ENCODE measurements around the gene IPP. TPM values are rescaled to one million over a fixed set of nuclear protein-coding genes. Genes with fewer than 3 reads are reported as not detected.
"Not testable (repeated sequence)": the region's sequence is repeated elsewhere in the genome, so short reads cannot be mapped to it uniquely, and the experiment has no call there.

IPP gene
- total and polyA plus RNA-seq, 4 donors, result 3.9 to 16.0 (median 8.4) TPM

DNA sequence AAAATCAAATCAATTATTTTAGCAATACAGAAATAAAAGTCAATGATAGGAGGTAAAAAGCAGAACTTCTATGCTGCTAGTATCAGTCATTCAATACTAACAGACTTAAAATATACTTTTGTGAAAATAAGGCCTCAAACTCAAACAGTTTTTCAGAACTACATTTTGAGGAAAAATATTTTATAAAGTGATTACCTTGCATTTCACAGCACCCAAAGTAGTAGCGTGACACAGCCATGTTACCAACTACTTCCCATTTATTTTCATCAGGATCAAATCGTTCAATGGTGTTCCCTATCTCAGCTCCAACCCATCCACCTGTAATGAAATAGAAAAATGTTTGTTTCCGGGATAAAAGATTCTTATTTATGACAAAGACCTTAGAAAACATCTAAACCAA lies 33.8 kb downstream of the IPP start:
- ATAC-seq (ENCODE audit: insufficient read depth, low FRiP score) (no peak), DNase-seq (no peak)
- no peak overlapping the region for H3K9ac ChIP-seq (ENCODE audit: insufficient read depth in 1 of 2, low read length in 2 of 2)
- TF ChIP-seq, protein P1, sequence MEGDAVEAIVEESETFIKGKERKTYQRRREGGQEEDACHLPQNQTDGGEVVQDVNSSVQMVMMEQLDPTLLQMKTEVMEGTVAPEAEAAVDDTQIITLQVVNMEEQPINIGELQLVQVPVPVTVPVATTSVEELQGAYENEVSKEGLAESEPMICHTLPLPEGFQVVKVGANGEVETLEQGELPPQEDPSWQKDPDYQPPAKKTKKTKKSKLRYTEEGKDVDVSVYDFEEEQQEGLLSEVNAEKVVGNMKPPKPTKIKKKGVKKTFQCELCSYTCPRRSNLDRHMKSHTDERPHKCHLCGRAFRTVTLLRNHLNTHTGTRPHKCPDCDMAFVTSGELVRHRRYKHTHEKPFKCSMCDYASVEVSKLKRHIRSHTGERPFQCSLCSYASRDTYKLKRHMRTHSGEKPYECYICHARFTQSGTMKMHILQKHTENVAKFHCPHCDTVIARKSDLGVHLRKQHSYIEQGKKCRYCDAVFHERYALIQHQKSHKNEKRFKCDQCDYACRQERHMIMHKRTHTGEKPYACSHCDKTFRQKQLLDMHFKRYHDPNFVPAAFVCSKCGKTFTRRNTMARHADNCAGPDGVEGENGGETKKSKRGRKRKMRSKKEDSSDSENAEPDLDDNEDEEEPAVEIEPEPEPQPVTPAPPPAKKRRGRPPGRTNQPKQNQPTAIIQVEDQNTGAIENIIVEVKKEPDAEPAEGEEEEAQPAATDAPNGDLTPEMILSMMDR (IDR thresholded peaks at IDR 0.05; ENCODE audit: control extremely low read depth, extremely low read depth), result no peak
- no peak overlapping the region for H3K4me3 ChIP-seq
- H3K27ac ChIP-seq (ENCODE audit: low read depth in 1 of 2, low read length in 1 of 2), result no peak overlapping the region
- 93 to 96% methylated on average over 3 of the region's 3 CpGs for WGBS, 2 donors
- H3K9me3 ChIP-seq (ENCODE audit: control insufficient read depth in 4 of 4, insufficient read depth in 3 of 4, low read length in 3 of 4), result no peaks in the 10 kb centered on the region
- H3K27me3 ChIP-seq (ENCODE audit: control insufficient read depth in 3 of 3, insufficient read depth in 3 of 3, low read length in 2 of 3), result no peaks in the 10 kb centered on the region
- H3K36me3 ChIP-seq (ENCODE audit: control insufficient read depth in 4 of 4, insufficient read depth in 4 of 4, low read length in 4 of 4), result peaks cover 0 to 7% (median 3%) of the 10 kb centered on the region in 4 donors
- no peaks in the 10 kb centered on the region for H3K4me1 ChIP-seq (ENCODE audit: control insufficient read depth in 5 of 5, insufficient read depth in 5 of 5, low read length in 5 of 5)

DNA sequence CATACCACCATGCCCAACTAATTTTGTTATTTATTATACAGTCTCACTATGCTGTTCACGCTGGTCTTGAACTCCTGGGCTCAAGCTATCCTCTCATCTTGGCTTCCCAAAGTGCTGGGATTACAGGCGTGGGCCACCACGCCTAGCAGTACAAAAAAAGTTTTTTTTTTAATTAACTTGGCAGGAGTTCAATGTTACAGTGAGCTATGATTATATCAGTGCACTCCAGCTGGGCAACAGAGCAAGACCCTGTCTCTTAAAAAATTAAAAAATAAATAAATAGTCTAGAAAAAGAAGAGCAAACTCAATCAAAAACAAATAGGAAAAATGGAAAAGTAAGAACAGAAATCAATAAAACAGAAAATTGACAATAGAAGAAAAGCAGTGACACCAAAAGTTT lies 36.7 kb downstream of the IPP start:
- H3K4me1 ChIP-seq (ENCODE audit: control insufficient read depth in 5 of 5, insufficient read depth in 5 of 5, low read length in 5 of 5), result no peaks in the 10 kb centered on the region
- H3K36me3 ChIP-seq (ENCODE audit: control insufficient read depth in 4 of 4, insufficient read depth in 4 of 4, low read length in 4 of 4), result peaks cover 0 to 14% (median 2%) of the 10 kb centered on the region in 4 donors
- TF ChIP-seq, protein P1 (IDR thresholded peaks at IDR 0.05; ENCODE audit: control extremely low read depth, extremely low read depth), result no peak
- 94 to 97% methylated on average over 3 of the region's 3 CpGs for WGBS, 2 donors
- DNase-seq (no peak), ATAC-seq (ENCODE audit: insufficient read depth, low FRiP score) (no peak)
- no peak overlapping the region for H3K4me3 ChIP-seq
- no peak overlapping the region for H3K27ac ChIP-seq (ENCODE audit: low read depth in 1 of 2, low read length in 1 of 2)
- H3K9ac ChIP-seq (ENCODE audit: insufficient read depth in 1 of 2, low read length in 2 of 2), result no peak overlapping the region
- no peaks in the 10 kb centered on the region for H3K9me3 ChIP-seq (ENCODE audit: control insufficient read depth in 4 of 4, insufficient read depth in 3 of 4, low read length in 3 of 4)
- no peaks in the 10 kb centered on the region for H3K27me3 ChIP-seq (ENCODE audit: control insufficient read depth in 3 of 3, insufficient read depth in 3 of 3, low read length in 2 of 3)

DNA sequence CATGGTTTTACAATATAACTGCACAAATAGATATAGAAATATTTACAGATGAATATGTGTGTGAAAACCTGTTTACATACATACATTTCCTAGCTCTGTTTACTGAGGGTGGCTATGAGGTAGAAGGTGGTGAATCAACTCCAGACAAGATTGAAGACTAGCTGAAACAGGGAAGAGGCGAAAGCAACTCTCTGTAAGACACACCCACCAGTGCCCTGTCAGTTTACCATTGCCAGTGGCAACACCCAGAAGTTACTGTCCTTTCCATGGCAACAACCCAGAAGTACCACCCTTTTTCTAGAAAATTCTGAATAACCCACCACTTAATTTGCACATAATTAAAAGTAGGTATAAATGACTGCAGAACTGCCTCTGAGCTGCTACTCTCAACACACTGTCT lies 45.8 kb downstream of the IPP start:
- DNase-seq (no peak), ATAC-seq (ENCODE audit: insufficient read depth, low FRiP score) (no peak)
- Histone ChIP-seq H3K27ac (ENCODE audit: low read depth in 1 of 2, low read length in 1 of 2) (no peak overlapping the region), H3K9ac (ENCODE audit: insufficient read depth in 1 of 2, low read length in 2 of 2) (no peak overlapping the region), H3K36me3 (ENCODE audit: control insufficient read depth in 4 of 4, insufficient read depth in 4 of 4, low read length in 4 of 4) (peaks cover 3 to 9% (median 4%) of the 10 kb centered on the region in 4 donors), H3K9me3 (ENCODE audit: control insufficient read depth in 4 of 4, insufficient read depth in 3 of 4, low read length in 3 of 4) (no peaks in the 10 kb centered on the region), H3K4me3 (no peak overlapping the region), H3K27me3 (ENCODE audit: control insufficient read depth in 3 of 3, insufficient read depth in 3 of 3, low read length in 2 of 3) (no peaks in the 10 kb centered on the region), H3K4me1 (ENCODE audit: control insufficient read depth in 5 of 5, insufficient read depth in 5 of 5, low read length in 5 of 5) (no peaks in the 10 kb centered on the region)
- WGBS, 2 donors, result 100% methylated on average over 1 of the region's 1 CpG
- TF ChIP-seq, protein P1 (IDR thresholded peaks at IDR 0.05; ENCODE audit: control extremely low read depth, extremely low read depth), result no peak

DNA sequence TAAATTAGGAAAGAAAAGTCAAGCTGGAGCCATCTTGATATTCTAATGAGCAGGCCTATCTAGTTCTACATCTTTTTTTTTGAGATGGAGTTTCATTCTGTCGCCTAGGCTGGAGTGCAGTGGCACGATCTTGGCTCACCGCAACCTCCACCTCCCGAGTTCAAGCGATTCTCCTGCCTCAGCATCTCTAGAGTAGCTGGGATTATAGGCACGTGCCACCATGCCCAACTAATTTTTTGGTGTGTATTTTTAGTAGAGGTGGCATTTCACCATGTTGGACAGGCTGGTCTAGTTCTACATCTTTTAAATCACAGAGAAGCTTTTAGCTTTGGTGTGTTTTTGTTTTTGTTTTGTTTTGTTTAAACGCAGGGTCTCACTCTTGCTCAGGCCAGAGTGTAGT lies 55.6 kb downstream of the IPP start:
- no peaks in the 10 kb centered on the region for H3K9me3 ChIP-seq (ENCODE audit: control insufficient read depth in 4 of 4, insufficient read depth in 3 of 4, low read length in 3 of 4)
- 92 to 95% methylated on average over 7 of the region's 7 CpGs for WGBS, 2 donors
- H3K4me1 ChIP-seq (ENCODE audit: control insufficient read depth in 5 of 5, insufficient read depth in 5 of 5, low read length in 5 of 5), result no peaks in the 10 kb centered on the region
- H3K9ac ChIP-seq (ENCODE audit: insufficient read depth in 1 of 2, low read length in 2 of 2), result no peak overlapping the region
- TF ChIP-seq, protein P1 (IDR thresholded peaks at IDR 0.05; ENCODE audit: control extremely low read depth, extremely low read depth), result no peak
- peaks cover 6 to 12% (median 7%) of the 10 kb centered on the region in 4 donors for H3K36me3 ChIP-seq (ENCODE audit: control insufficient read depth in 4 of 4, insufficient read depth in 4 of 4, low read length in 4 of 4)
- H3K27ac ChIP-seq (ENCODE audit: low read depth in 1 of 2, low read length in 1 of 2), result no peak overlapping the region
- H3K27me3 ChIP-seq (ENCODE audit: control insufficient read depth in 3 of 3, insufficient read depth in 3 of 3, low read length in 2 of 3), result no peaks in the 10 kb centered on the region
- ATAC-seq (ENCODE audit: insufficient read depth, low FRiP score), result no peak
- DNase-seq, result no peak
- no peak overlapping the region for H3K4me3 ChIP-seq

DNA sequence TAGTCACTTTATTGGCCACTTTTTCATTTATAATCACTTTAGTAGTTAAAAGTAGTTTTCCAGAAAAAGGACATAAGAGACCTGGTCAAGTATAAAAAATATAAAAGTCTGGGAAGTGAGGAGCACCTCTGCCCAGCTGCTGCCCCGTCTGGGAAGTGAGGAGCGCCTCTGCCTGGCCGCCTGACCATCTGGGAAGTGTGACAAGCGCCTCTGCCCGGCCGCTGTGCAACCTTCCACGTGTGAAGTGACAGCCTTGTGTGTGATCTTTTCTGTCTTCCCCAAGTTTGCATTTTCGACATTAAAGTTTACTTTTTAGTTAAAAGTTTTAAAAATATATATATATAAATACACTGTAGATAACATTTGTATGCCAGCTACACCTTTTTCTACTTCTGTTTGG lies 56.6 kb downstream of the IPP start:
- not testable (repeated sequence) for H3K27ac ChIP-seq (ENCODE audit: low read depth in 1 of 2, low read length in 1 of 2); H3K4me1 ChIP-seq (ENCODE audit: control insufficient read depth in 5 of 5, insufficient read depth in 5 of 5, low read length in 5 of 5); H3K9ac ChIP-seq (ENCODE audit: insufficient read depth in 1 of 2, low read length in 2 of 2); DNase-seq; ATAC-seq (ENCODE audit: insufficient read depth, low FRiP score); H3K4me3 ChIP-seq; H3K9me3 ChIP-seq (ENCODE audit: control insufficient read depth in 4 of 4, insufficient read depth in 3 of 4, low read length in 3 of 4); H3K27me3 ChIP-seq (ENCODE audit: control insufficient read depth in 3 of 3, insufficient read depth in 3 of 3, low read length in 2 of 3)
- WGBS, 2 donors, result 85 to 86% methylated on average over 8 of the region's 8 CpGs
- peaks cover under 1 to 11% (median 7%) of the 10 kb centered on the region in 4 donors for H3K36me3 ChIP-seq (ENCODE audit: control insufficient read depth in 4 of 4, insufficient read depth in 4 of 4, low read length in 4 of 4)
